Mucosa of rectum (tissue), 2 donors: Measurements from ENCODE around the gene HDAC9.

ENCODE experiments used
- H3K27ac ChIP-seq, 2 donors: one replicate each; pipeline ENCODE4 v1.7.0; 2013; ENCODE audit warnings: inconsistent platforms in 2 of 2, low read depth in 2 of 2, low read length in 2 of 2
- H3K27me3 ChIP-seq, 2 donors: one replicate each; pipeline ENCODE4 v1.7.0; 2013; ENCODE audit warnings: low read length in 2 of 2; ENCODE audit not compliant: control insufficient read depth in 2 of 2, insufficient read depth in 2 of 2
- H3K36me3 ChIP-seq, 2 donors: one replicate each; pipeline ENCODE4 v1.7.0; 2013; ENCODE audit warnings: low read length in 2 of 2; ENCODE audit not compliant: control insufficient read depth in 2 of 2, insufficient read depth in 2 of 2
- H3K4me1 ChIP-seq, 2 donors: one replicate each; pipeline ENCODE4 v1.7.0; 2013; ENCODE audit warnings: low read length in 2 of 2, mild to moderate bottlenecking in 1 of 2; ENCODE audit not compliant: control insufficient read depth in 2 of 2, insufficient read depth in 2 of 2
- H3K4me3 ChIP-seq, 2 donors: one replicate each; pipeline ENCODE4 v1.7.0; 2013; ENCODE audit warnings: low read length in 2 of 2
- H3K9ac ChIP-seq, 2 donors: one replicate each; pipeline ENCODE4 v1.7.0; 2013; ENCODE audit warnings: low read length in 2 of 2, low read depth in 1 of 2, mild to moderate bottlenecking in 1 of 2
- H3K9me3 ChIP-seq, 2 donors: one replicate each; pipeline ENCODE4 v1.7.0; 2013; ENCODE audit warnings: low read length in 2 of 2; ENCODE audit not compliant: control insufficient read depth in 2 of 2
- donor health status: healthy.
- donor health status: Normal muscosa, but diverticular disease.

Gene HDAC9

GRCh38 chr7:18821554-18821953 is 326.0 kb downstream of the HDAC9 start:
- H3K4me1 ChIP-seq, result no peaks in the 10 kb centered on the region
- no peak overlapping the region for H3K9ac ChIP-seq
- no peaks in the 10 kb centered on the region for H3K36me3 ChIP-seq
- no peak overlapping the region for H3K27ac ChIP-seq
- no peaks in the 10 kb centered on the region for H3K9me3 ChIP-seq
- no peaks in the 10 kb centered on the region for H3K27me3 ChIP-seq
- no peak overlapping the region for H3K4me3 ChIP-seq

GRCh38 chr7:18824157-18824556 is 328.6 kb downstream of the HDAC9 start:
- Histone ChIP-seq H3K27ac (no peak overlapping the region), H3K9me3 (no peaks in the 10 kb centered on the region), H3K4me3 (no peak overlapping the region), H3K36me3 (no peaks in the 10 kb centered on the region), H3K4me1 (peaks cover 0 to 7% of the 10 kb centered on the region in 2 donors), H3K9ac (no peak overlapping the region), H3K27me3 (no peaks in the 10 kb centered on the region)

DNA sequence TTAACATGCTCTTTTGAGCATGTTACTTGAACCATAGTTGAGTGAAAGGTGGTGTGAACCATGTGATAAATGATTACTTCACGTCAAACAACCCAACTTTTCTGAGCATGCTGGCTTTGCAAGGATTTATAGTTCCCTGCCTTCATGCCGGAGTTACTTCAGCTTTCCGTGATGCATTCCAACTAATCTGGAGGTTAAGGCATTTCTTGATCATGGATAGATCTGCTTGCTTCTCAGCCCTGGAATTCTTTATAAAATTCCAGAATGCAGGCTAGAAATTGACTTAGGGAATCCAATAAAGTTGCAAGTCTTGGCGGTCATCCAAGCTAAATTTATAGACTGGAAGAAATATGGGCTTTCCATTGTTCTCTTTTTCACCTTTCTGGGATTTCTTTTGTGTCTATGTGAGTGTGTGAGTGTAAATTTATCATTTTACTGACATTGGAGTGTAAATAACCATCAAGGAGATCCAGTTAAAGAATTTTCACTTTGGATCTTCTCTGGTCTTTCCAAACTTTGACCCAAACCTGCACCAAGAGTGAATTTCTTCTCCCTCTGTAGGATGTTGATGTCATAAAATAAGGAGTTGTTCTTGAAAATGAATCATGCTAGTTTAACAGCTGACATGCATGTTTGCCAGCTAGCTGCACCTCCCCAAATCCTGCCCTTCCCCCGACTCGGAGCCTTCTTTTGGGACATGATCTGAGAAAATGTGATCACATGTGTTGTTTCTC is 332.9 kb downstream of the HDAC9 start:
- H3K27ac ChIP-seq, result no peak overlapping the region
- H3K4me3 ChIP-seq, result no peak overlapping the region
- H3K9ac ChIP-seq, result no peak overlapping the region
- peaks cover 4 to 15% of the 10 kb centered on the region in 2 donors for H3K4me1 ChIP-seq
- H3K36me3 ChIP-seq, result no peaks in the 10 kb centered on the region
- H3K9me3 ChIP-seq, result no peaks in the 10 kb centered on the region
- no peaks in the 10 kb centered on the region for H3K27me3 ChIP-seq

DNA sequence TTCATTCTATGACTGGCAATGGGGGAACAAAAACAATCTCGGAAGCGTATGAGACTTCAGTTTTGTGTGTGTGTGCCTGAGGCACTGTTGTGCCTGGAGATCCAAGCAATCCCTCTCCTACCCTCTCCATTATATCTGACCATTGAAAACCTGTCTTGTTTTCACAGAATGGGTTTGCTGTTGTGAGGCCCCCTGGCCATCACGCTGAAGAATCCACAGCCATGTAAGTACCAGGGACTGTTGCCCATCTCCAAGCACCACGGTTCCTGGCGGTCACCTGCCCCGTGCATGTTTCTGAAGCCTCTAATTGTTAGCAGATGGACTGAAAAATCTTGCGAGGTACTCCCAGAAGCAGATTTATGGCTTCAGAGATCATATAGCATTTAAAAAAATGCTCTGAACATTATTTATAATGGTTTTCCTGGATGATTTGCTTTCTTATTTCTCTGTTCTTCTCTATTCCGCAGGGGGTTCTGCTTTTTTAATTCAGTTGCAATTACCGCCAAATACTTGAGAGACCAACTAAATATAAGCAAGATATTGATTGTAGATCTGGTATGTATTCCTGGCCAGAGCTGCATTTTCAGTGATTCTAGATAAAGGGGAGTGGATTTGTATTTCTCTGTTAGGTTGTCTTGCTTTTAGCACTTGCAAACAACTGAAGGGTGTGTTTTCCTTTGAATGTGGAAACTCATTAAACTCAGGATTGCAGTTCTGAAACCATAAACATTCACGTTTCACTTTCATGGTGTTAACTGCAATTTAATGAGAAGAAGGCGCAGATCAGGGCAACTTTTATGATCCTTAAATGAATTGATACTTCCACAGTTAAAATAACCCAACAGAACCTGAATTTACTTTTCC is 333.7 kb downstream of the HDAC9 start:
- no peaks in the 10 kb centered on the region for H3K27me3 ChIP-seq
- H3K4me3 ChIP-seq, result no peak overlapping the region
- H3K9me3 ChIP-seq, result no peaks in the 10 kb centered on the region
- H3K36me3 ChIP-seq, result no peaks in the 10 kb centered on the region
- H3K27ac ChIP-seq, result no peak overlapping the region
- peaks cover 4 to 15% of the 10 kb centered on the region in 2 donors for H3K4me1 ChIP-seq
- H3K9ac ChIP-seq, result no peak overlapping the region

- H3K4me1 ChIP-seq, result peaks cover 4 to 15% of the 10 kb centered on the region in 2 donors
- no peak overlapping the region for H3K27ac ChIP-seq
- no peaks in the 10 kb centered on the region for H3K36me3 ChIP-seq
- no peak overlapping the region for H3K4me3 ChIP-seq
- H3K27me3 ChIP-seq, result no peaks in the 10 kb centered on the region
- H3K9ac ChIP-seq, result no peak overlapping the region
- no peaks in the 10 kb centered on the region for H3K9me3 ChIP-seq
Observed at GRCh38 chr7:18829858-18830285, 334.3 kb downstream of the HDAC9 start.

GRCh38 chr7:18831419-18831818 is 335.9 kb downstream of the HDAC9 start:
- H3K9ac ChIP-seq, result no peak overlapping the region
- H3K27me3 ChIP-seq, result no peaks in the 10 kb centered on the region

DNA sequence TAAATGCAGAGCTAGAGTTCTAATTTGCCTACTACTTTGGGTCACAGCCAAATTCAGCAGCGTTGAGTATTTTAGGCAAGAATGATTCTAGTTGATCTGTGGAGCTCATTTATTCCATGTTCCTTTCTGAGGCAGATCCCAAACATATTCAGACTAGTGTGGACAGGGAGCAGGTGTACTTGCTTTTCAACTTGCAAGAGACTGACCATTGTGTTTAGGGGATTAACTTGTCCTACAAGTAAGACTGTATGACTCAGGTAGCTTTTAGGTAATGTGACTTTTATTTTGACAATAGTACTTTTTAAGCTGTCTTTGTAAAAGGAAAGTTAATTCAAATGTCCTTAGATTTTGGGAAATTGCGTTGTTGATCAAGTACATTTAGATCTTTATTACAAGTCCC is 336.4 kb downstream of the HDAC9 start:
- Histone ChIP-seq H3K27ac (no peak overlapping the region), H3K4me3 (no peak overlapping the region), H3K4me1 (peaks cover 4 to 15% of the 10 kb centered on the region in 2 donors)

More at GRCh38 chr7:18831419-18831818, 335.9 kb downstream of the HDAC9 start:
- no peak overlapping the region for H3K4me3 ChIP-seq
- H3K9me3 ChIP-seq, result no peaks in the 10 kb centered on the region
- H3K27ac ChIP-seq, result no peak overlapping the region
- H3K4me1 ChIP-seq, result peaks cover 4 to 15% of the 10 kb centered on the region in 2 donors
- H3K36me3 ChIP-seq, result no peaks in the 10 kb centered on the region

GRCh38 chr7:18834577-18834976 is 339.0 kb downstream of the HDAC9 start:
- Histone ChIP-seq H3K36me3 (no peaks in the 10 kb centered on the region), H3K9me3 (no peaks in the 10 kb centered on the region), H3K27me3 (no peaks in the 10 kb centered on the region), H3K9ac (no peak overlapping the region), H3K4me3 (no peak overlapping the region), H3K4me1 (peaks cover 4% of the 10 kb centered on the region in 2 donors), H3K27ac (no peak overlapping the region)

More for the DNA sequence above, 336.4 kb downstream of the HDAC9 start:
- H3K9me3 ChIP-seq, result no peaks in the 10 kb centered on the region
- no peaks in the 10 kb centered on the region for H3K27me3 ChIP-seq
- no peak overlapping the region for H3K9ac ChIP-seq
- H3K36me3 ChIP-seq, result no peaks in the 10 kb centered on the region

GRCh38 chr7:18835001-18835690 is 339.6 kb downstream of the HDAC9 start:
- no peak overlapping the region for H3K27ac ChIP-seq
- H3K9me3 ChIP-seq, result no peaks in the 10 kb centered on the region
- no peak overlapping the region for H3K9ac ChIP-seq
- H3K4me3 ChIP-seq, result no peak overlapping the region
- no peaks in the 10 kb centered on the region for H3K27me3 ChIP-seq
- H3K4me1 ChIP-seq, result no peaks in the 10 kb centered on the region
- H3K36me3 ChIP-seq, result no peaks in the 10 kb centered on the region

DNA sequence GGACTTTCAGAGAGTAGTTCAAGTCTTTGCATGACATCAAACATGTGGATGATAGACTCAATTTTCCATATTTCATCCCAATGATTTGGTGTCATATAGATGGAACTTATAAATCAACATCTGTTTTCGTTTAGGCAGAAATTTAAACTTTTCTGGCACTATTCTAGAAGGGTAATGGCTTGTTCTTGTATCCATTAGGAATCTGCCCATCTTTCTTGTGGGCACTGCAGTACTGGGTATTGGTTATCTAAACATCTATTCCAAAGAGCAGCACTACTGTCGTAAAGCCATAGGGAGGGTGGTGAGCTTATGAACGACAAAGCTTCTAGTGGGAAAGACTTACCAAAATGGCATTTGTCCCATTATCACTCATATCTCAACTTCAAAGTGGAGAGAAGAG is 348.4 kb downstream of the HDAC9 start:
- H3K4me1 ChIP-seq, result no peaks in the 10 kb centered on the region
- H3K4me3 ChIP-seq, result no peak overlapping the region
- no peaks in the 10 kb centered on the region for H3K36me3 ChIP-seq
- H3K27me3 ChIP-seq, result no peaks in the 10 kb centered on the region
- H3K9ac ChIP-seq, result no peak overlapping the region
- no peak overlapping the region for H3K27ac ChIP-seq
- H3K9me3 ChIP-seq, result no peaks in the 10 kb centered on the region
